ENCODE results near the gene NOX3.
"Not testable (repeated sequence)": the region's sequence is repeated elsewhere in the genome, so short reads cannot be mapped to it uniquely, and the experiment has no call there.

NOX3 gene

DNA sequence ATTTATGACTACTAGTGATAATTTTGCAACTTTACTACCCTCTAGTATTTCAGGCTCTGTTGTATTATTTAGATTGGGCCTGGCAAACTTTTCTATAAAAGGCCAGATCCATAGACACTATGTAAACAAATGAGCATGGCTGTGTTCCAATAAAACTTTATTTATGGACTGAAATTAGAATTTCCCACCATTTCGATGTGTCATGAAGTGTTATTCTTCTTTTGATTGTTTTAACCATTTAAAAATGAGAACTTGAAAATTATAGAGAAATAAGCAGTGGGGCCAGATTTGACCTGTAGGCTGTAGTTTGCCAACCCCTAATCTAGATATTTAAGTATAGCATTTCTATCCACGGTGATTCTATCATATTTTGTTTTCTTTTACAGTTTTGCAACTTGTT is 79.8 kb downstream of the NOX3 start:
- TF ChIP-seq, protein P1, sequence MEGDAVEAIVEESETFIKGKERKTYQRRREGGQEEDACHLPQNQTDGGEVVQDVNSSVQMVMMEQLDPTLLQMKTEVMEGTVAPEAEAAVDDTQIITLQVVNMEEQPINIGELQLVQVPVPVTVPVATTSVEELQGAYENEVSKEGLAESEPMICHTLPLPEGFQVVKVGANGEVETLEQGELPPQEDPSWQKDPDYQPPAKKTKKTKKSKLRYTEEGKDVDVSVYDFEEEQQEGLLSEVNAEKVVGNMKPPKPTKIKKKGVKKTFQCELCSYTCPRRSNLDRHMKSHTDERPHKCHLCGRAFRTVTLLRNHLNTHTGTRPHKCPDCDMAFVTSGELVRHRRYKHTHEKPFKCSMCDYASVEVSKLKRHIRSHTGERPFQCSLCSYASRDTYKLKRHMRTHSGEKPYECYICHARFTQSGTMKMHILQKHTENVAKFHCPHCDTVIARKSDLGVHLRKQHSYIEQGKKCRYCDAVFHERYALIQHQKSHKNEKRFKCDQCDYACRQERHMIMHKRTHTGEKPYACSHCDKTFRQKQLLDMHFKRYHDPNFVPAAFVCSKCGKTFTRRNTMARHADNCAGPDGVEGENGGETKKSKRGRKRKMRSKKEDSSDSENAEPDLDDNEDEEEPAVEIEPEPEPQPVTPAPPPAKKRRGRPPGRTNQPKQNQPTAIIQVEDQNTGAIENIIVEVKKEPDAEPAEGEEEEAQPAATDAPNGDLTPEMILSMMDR (conservative IDR thresholded peaks at IDR 0.05; ENCODE audit: low read depth, low read length), result no peak
- DNase-seq (ENCODE audit: low read depth), result no peak
- H3K4me3 ChIP-seq (ENCODE audit: low read length), result no peak overlapping the region

DNA sequence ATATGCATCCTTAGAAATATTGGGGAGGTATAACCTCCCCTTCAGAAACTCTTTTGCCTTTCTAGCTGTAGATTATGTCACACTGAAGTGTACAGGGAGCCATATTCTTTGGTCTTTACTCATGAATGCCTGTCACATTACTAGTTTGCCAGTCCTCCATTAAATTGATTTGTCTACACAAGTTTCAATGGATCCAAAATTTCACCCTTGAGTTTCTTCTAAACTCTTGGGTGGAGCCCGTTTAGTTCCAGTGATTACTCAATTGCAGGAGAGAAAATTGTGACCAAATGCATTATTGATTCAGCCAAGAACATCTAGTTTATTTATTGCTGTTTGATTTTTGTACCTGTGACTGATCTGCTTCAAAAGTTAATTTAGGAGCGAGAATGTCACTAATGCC is 81.0 kb downstream of the NOX3 start:
- TF ChIP-seq, protein P1 (conservative IDR thresholded peaks at IDR 0.05; ENCODE audit: low read depth, low read length), result no peak
- H3K4me3 ChIP-seq (ENCODE audit: low read length), result no peak overlapping the region
- DNase-seq (ENCODE audit: low read depth), result no peak

DNA sequence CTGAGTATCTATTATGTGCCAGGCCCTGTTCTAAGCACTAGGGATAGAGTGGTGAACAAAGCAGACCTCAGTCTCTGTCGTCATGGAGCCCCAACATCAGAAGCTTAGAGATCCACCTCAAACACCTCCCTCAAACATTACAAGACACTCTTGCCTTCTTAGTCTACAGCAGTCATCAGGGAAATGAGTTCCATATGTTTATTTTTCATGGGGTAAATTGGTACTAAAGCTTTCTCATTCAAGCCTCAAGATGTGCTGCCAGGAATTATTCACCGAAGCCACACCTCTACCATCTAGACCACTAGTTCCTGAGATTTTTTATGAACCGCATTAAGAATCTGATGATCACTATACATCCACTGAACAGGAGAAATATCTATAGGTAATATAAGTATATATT is 82.4 kb downstream of the NOX3 start:
- no peak overlapping the region for H3K4me3 ChIP-seq (ENCODE audit: low read length)
- DNase-seq (ENCODE audit: low read depth), result no peak
- TF ChIP-seq, protein P1 (conservative IDR thresholded peaks at IDR 0.05; ENCODE audit: low read depth, low read length), result no peak

DNA sequence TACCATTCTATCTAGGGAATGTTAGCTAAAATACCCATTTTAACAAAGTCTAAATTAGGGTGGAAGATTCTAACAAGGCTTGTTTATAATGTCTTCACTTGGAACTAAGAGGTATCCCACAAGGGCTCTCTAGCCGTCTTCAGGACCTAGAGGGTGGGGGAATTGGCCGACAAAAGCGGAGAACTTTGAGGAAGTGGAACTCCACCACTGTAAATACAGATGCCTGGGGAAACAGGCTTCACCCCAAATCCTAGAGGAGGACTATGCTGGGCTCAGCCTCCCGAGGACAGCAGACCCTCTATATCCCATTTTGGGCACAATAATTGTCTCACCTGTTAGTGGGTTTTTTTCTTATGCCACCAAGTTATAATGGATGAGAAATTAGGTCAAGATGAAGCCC is 83.4 kb downstream of the NOX3 start:
- no peak overlapping the region for H3K4me3 ChIP-seq (ENCODE audit: low read length)
- no peak for DNase-seq (ENCODE audit: low read depth)
- TF ChIP-seq, protein P1 (conservative IDR thresholded peaks at IDR 0.05; ENCODE audit: low read depth, low read length), result no peak

DNA sequence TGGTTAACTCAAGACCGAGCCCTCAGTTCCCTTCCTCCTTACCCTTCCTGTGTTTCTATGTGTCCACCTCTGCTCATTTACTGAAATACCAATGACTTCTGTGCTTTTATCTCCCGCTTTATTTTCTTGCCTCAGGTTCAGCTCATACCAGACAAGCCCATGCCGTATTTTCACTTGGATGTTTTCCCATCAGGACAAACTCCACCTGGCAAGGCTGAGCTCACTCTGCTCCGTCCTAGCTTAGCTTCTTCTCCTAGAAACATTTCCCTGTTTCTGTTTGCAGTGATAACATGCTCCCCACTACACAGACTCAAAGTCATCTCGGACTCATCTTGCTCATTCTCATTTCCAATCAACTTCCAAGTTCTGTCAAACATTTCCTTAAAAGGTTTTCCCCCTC is 84.4 kb downstream of the NOX3 start:
- TF ChIP-seq, protein P1 (conservative IDR thresholded peaks at IDR 0.05; ENCODE audit: low read depth, low read length), result no peak
- DNase-seq (ENCODE audit: low read depth), result no peak
- no peak overlapping the region for H3K4me3 ChIP-seq (ENCODE audit: low read length)

DNA sequence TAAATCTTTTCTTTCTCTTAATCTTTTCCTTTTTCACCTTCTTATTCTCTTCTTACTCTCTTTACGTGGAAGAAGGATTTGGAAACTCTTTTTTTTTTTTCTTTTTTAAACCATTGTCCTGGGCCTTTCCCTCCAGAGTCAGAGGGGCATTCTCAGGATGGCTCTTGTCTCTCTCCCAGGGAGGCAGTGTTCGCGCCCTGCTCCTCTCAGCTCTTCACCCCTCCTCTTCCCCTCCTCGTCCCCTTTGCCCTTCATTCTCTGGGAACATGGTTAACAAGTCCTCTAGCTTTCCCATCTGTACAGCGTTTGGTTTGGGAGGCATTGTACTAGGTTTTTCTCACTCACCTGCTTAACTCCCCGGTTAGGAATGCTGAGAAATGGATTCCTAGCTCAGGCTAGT is 89.3 kb downstream of the NOX3 start:
- no peak overlapping the region for H3K4me3 ChIP-seq (ENCODE audit: low read length)
- TF ChIP-seq, protein P1 (conservative IDR thresholded peaks at IDR 0.05; ENCODE audit: low read depth, low read length), result no peak
- DNase-seq (ENCODE audit: low read depth), result no peak

DNA sequence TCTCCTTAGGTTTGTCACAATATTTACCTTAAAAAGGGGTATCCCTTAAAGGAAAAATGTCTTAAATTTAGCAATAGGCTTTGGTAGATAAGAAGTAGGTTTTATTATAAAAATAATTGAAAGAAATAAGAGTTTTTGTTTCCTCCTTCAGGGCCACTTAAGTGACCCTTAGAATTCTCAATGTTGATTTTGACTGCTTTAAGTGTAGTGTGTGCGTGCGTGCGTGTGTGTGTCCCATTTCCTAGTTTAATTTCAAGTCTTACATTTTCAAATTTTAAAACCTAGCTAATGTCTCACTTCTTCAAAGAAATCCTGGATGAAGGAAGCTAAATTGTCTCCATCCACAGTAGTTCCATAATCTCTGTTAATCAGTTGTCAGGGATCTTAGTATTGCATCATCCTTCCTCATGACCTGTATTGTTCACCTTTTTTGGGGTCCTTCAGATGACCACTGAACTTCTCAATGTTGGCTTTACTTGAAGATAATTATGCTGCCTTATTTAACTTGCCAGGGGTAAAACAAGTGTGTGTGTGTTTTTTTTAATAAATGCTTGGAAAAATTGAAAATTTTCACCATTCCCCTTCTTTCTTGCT is 90.7 kb downstream of the NOX3 start:
- no peak overlapping the region for H3K4me3 ChIP-seq (ENCODE audit: low read length)
- DNase-seq (ENCODE audit: low read depth), result no peak
- TF ChIP-seq, protein P1 (conservative IDR thresholded peaks at IDR 0.05; ENCODE audit: low read depth, low read length), result no peak

DNA sequence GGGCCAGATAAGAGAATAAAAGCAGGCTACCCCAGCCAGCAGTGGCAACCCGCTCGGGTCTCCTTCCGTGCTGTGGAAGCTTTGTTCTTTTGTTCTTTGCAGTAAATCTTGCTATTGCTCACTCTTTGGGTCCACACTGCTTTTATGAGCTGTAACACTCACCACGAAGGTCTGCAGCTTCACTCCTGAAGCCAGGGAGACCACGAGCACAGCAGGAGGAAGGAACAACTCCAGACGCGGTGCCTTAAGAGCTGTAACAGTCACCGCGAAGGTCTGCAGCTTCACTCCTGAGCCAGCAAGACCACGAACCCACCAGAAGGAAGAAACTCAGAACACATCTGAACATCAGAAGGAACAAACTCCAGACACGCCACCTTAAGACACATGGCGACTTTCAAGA is 91.6 kb downstream of the NOX3 start:
- not testable (repeated sequence) for DNase-seq (ENCODE audit: low read depth); H3K4me3 ChIP-seq (ENCODE audit: low read length)

DNA sequence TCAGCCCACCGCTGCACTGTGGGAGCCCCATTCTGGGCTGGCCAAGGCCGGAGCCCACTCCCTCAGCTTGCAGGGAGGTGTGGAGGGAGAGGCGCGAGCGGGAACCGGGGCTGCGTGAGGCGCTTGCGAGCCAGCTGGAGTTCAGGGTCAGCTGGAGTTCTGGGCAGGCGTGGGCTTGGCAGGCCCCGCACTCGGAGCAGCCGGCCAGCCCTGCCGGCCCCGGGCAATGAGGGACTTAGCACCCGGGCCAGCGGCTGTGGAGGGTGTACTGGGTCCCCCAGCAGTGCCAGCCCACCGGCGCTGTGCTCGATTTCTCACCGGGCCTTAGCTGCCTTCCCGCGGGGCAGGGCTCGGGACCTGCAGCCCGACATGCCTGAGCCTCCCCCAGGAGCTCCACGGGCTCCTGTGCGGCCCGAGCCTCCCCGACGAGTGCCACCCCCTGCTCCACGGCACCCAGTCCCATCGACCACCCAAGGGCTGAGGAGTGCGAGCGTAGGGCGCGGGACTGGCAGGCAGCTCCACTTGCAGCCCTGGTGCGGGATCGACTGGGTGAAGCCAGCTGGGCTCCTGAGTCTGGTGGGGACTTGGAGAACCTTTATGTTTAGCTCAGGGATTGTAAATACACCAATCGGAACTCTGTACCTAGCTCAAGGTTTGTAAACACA is 92.5 kb downstream of the NOX3 start:
- H3K4me3 ChIP-seq (ENCODE audit: low read length), result not testable (repeated sequence)

More for the DNA sequence above, 92.5 kb downstream of the NOX3 start:
- not testable (repeated sequence) for DNase-seq (ENCODE audit: low read depth)

Measured in retinal pigment epithelial cell (primary cell).